GM21447 (cell line): Measurements from ENCODE around the gene PTP4A1.
"Not testable (repeated sequence)": the region's sequence is repeated elsewhere in the genome, so short reads cannot be mapped to it uniquely, and the experiment has no call there.

ENCODE experiments used
- ATAC-seq: cut with Tn5 transposase; IDR thresholded peaks from one replicate; pipeline ENCODE4 v1.9.1; 2021; ENCODE audit not compliant: unreplicated experiment

The PTP4A1 gene

GRCh38 chr6:63572044-63572746 is at the start of gene PTP4A1, which contains the start of gene LOC128125822:
TSS of gene PTP4A1 (plus strand) at chr6:63572480. CDS start at chr6:63576881, 4,401 bp downstream.
TSS of gene LOC128125822 (plus strand) at chr6:63572480.
- peak; percentile 84 for ATAC-seq

- ATAC-seq: not testable (repeated sequence)
Measured at GRCh38 chr6:63522911-63523287, 49.4 kb upstream of the PTP4A1 start.

- no peak for ATAC-seq
Measured at GRCh38 chr6:63523630-63524029, 48.6 kb upstream of the PTP4A1 start.

GRCh38 chr6:63525186-63525878 is 46.9 kb upstream of the PTP4A1 start:
- peak; percentile 47 for ATAC-seq

GRCh38 chr6:63526931-63527330 is 45.3 kb upstream of the PTP4A1 start:
- no peak for ATAC-seq

- no peak for ATAC-seq
Measured at GRCh38 chr6:63527658-63528514, 44.4 kb upstream of the PTP4A1 start.

GRCh38 chr6:63529498-63529897 is 42.8 kb upstream of the PTP4A1 start:
- no peak for ATAC-seq

GRCh38 chr6:63530182-63530581 is 42.1 kb upstream of the PTP4A1 start:
- ATAC-seq: no peak

GRCh38 chr6:63530991-63531390 is 41.3 kb upstream of the PTP4A1 start:
- no peak for ATAC-seq

GRCh38 chr6:63533026-63533425 is 39.3 kb upstream of the PTP4A1 start:
- ATAC-seq: no peak

GRCh38 chr6:63533952-63534351 is 38.3 kb upstream of the PTP4A1 start:
- no peak for ATAC-seq

- peak; percentile 78 for ATAC-seq
Measured at GRCh38 chr6:63537201-63537958, 34.9 kb upstream of the PTP4A1 start.

GRCh38 chr6:63537959-63538300 is 34.4 kb upstream of the PTP4A1 start:
- ATAC-seq: peak; percentile 65

GRCh38 chr6:63538550-63538949 is 33.7 kb upstream of the PTP4A1 start:
- ATAC-seq: no peak

GRCh38 chr6:63543001-63543400 is 29.3 kb upstream of the PTP4A1 start:
- ATAC-seq: no peak

GRCh38 chr6:63543982-63544381 is 28.3 kb upstream of the PTP4A1 start:
- no peak for ATAC-seq

- ATAC-seq: no peak
Measured at GRCh38 chr6:63546236-63546635, 26.0 kb upstream of the PTP4A1 start.

- no peak for ATAC-seq
Measured at GRCh38 chr6:63546697-63547096, 25.6 kb upstream of the PTP4A1 start.

GRCh38 chr6:63549076-63549475 is 23.2 kb upstream of the PTP4A1 start:
- no peak for ATAC-seq

GRCh38 chr6:63553208-63553607 is 19.1 kb upstream of the PTP4A1 start:
- ATAC-seq: peak; percentile 99

GRCh38 chr6:63553900-63554299 is 18.4 kb upstream of the PTP4A1 start:
- no peak for ATAC-seq
